ENCODE measurements around the gene PATZ1. TPM values are rescaled to one million over a fixed set of nuclear protein-coding genes. Genes with fewer than 3 reads are reported as not detected.

The PATZ1 gene
- total RNA-seq, 1 experiment from 2014 or later, result 19.2 TPM

GRCh38 chr22:31346733-31347250 is 646 bp upstream of the PATZ1 start:
- POLR2A ChIA-PET, result interaction anchor here (0.7 to 2.8 kb wide), 25 partner anchors 9 to 407 kb away, joined by 3 to 61 read pairs (median 5); partner anchors contain the start of genes DEPDC5, DRG1, MORC2 and PIK3IP1
- DNase-seq (ENCODE audit: unreplicated experiment), result peak; percentile 61
- BruUV-seq (replicated peaks), result no TSS peak

GRCh38 chr22:31345331-31346254 is 553 bp downstream of the PATZ1 start:
- POLR2A ChIA-PET, result interaction anchor here (0.5 to 2.8 kb wide), 14 partner anchors 8 to 143 kb away, joined by 3 to 61 read pairs (median 8); partner anchors contain the start of genes DRG1 and PIK3IP1
- Mint-ChIP-seq H3K4me3 (ENCODE audit: unreplicated experiment) (peak overlapping the region; percentile 76), H3K36me3 (ENCODE audit: insufficient read depth, unreplicated experiment) (peaks cover 18% of the 10 kb centered on the region), H3K9me3 (ENCODE audit: unreplicated experiment) (no peaks in the 10 kb centered on the region), H3K27me3 (ENCODE audit: insufficient read depth, unreplicated experiment) (no peaks in the 10 kb centered on the region), H3K27ac (ENCODE audit: low read depth, unreplicated experiment) (no peak overlapping the region), H3K4me1 (ENCODE audit: insufficient read depth, unreplicated experiment) (peaks cover 18% of the 10 kb centered on the region)
- DNase-seq (ENCODE audit: unreplicated experiment), result peak; percentile 83
- BruUV-seq (replicated peaks), result TSS peak; percentile 44
- peak; percentile 78 for TF ChIP-seq CTCF (IDR thresholded peaks at IDR 0.05; ENCODE audit: unreplicated experiment)
- CTCF ChIA-PET, result interaction anchor here (0.5 to 1.5 kb wide), 10 partner anchors 9 to 134 kb away, joined by 3 to 11 read pairs (median 3); partner anchors contain the start of genes DRG1 and PIK3IP1
- intact Hi-C loops (cut with micrococcal nuclease), result loop anchor here (10.0 kb wide), 1 partner anchor 289 kb away; no protein-coding TSS in a partner anchor

More at GRCh38 chr22:31346733-31347250, 646 bp upstream of the PATZ1 start:
- CTCF ChIA-PET, result interaction anchor here (0.6 to 1.3 kb wide), 11 partner anchors 8 to 719 kb away, joined by 3 to 5 read pairs (median 3); partner anchors contain the start of gene DRG1
- Mint-ChIP-seq H3K27ac (ENCODE audit: low read depth, unreplicated experiment) (peak overlapping the region; percentile 40), H3K27me3 (ENCODE audit: insufficient read depth, unreplicated experiment) (no peaks in the 10 kb centered on the region), H3K4me1 (ENCODE audit: insufficient read depth, unreplicated experiment) (peaks cover 10% of the 10 kb centered on the region), H3K36me3 (ENCODE audit: insufficient read depth, unreplicated experiment) (peaks cover 8% of the 10 kb centered on the region), H3K4me3 (ENCODE audit: unreplicated experiment) (peak overlapping the region; percentile 76), H3K9me3 (ENCODE audit: unreplicated experiment) (no peaks in the 10 kb centered on the region)
- no peak for TF ChIP-seq CTCF (IDR thresholded peaks at IDR 0.05; ENCODE audit: unreplicated experiment)
- intact Hi-C loops (cut with micrococcal nuclease), result loop anchor here (1.0 to 10.0 kb wide), 2 partner anchors 53 to 288 kb away; partner anchors contain the start of gene DRG1

GRCh38 chr22:31344578-31345330 is 1.4 kb downstream of the PATZ1 start:
- DNase-seq (ENCODE audit: unreplicated experiment), result no peak
- BruUV-seq (replicated peaks), result no TSS peak
- H3K4me1 Mint-ChIP-seq (ENCODE audit: insufficient read depth, unreplicated experiment), result peaks cover 18% of the 10 kb centered on the region
- H3K27ac Mint-ChIP-seq (ENCODE audit: low read depth, unreplicated experiment), result no peak overlapping the region
- H3K36me3 Mint-ChIP-seq (ENCODE audit: insufficient read depth, unreplicated experiment), result peaks cover 24% of the 10 kb centered on the region
- peak overlapping the region; percentile 76 for H3K4me3 Mint-ChIP-seq (ENCODE audit: unreplicated experiment)
- ChIA-PET POLR2A (interaction anchor here (0.9 to 2.1 kb wide), 3 partner anchors 31 to 54 kb away, joined by 5 to 7 read pairs (median 5); partner anchors contain the start of gene DRG1), CTCF (interaction anchor here (0.5 to 1.5 kb wide), 7 partner anchors 8 to 612 kb away, joined by 3 to 11 read pairs (median 5); partner anchors contain the start of gene PIK3IP1)
- H3K27me3 Mint-ChIP-seq (ENCODE audit: insufficient read depth, unreplicated experiment), result no peaks in the 10 kb centered on the region
- intact Hi-C loops (cut with micrococcal nuclease), result loop anchor here (10.0 kb wide), 1 partner anchor 290 kb away; no protein-coding TSS in a partner anchor
- TF ChIP-seq CTCF (IDR thresholded peaks at IDR 0.05; ENCODE audit: unreplicated experiment), result no peak
- no peaks in the 10 kb centered on the region for H3K9me3 Mint-ChIP-seq (ENCODE audit: unreplicated experiment)

Measured in MCF 10A (cell line).